ENCODE results near the gene APOB. TPM values are rescaled to one million over a fixed set of nuclear protein-coding genes. Genes with fewer than 3 reads are reported as not detected.

APOB gene
- polyA plus RNA-seq, 4 donors, result 14.1 to 1,089 (median 138) TPM

DNA sequence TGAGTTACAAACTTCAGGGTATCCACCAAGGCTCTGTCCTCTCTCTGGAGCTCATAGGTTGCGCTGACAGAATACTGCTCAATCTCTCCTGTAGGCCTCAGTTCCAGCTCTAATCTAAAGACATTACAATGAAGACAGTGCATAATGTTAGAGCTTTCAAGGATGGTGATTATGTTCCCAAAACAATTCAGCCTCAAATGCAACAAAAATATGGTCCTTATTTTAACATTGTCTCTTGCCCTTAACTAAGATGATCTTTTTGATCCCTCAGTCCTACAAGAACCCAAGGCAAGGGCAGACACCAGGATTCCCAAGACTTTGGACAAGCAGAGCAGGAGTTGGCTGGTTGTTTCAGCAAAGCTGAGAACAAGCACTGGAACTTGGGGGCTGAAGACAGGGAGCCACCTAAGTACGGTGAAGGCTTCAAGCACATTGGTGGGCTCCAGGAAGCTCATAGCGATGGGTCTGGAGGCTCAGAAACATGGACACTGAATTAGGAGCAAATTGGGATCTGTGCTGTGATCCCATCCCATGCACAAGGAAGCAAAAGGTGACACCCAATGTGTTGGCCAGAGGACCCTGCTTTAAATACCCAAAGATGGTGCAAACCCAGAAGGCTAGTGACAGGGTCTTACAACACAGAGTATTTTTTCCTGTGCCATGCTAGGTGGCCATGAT lies 24.7 kb downstream of the APOB start:
- H3K4me1 ChIP-seq (ENCODE audit: control insufficient read depth in 3 of 3, insufficient read depth in 2 of 3, low read depth in 1 of 3, low read length in 2 of 3), result no peaks in the 10 kb centered on the region
- H3K9me3 ChIP-seq (ENCODE audit: control insufficient read depth in 2 of 2, insufficient read depth in 1 of 2, low read depth in 1 of 2, low read length in 1 of 2), result no peaks in the 10 kb centered on the region
- no peak overlapping the region for H3K27ac ChIP-seq (ENCODE audit: low read depth in 1 of 3, low read length in 2 of 3)
- no peak overlapping the region for H3K4me3 ChIP-seq (ENCODE audit: low read depth in 1 of 3, low read length in 3 of 3)
- H3K27me3 ChIP-seq (ENCODE audit: control insufficient read depth in 3 of 3, insufficient read depth in 3 of 3, low read length in 3 of 3), result no peaks in the 10 kb centered on the region
- FAIRE-seq (no peak), DNase-seq (no peak)
- H3K36me3 ChIP-seq (ENCODE audit: control insufficient read depth in 3 of 3, insufficient read depth in 2 of 3, low read depth in 1 of 3, low read length in 3 of 3), result peaks cover 0 to 59% (median 57%) of the 10 kb centered on the region in 3 donors
- WGBS, 3 donors, result 92 to 98% (median 93%) methylated on average over 3 of the region's 3 CpGs

DNA sequence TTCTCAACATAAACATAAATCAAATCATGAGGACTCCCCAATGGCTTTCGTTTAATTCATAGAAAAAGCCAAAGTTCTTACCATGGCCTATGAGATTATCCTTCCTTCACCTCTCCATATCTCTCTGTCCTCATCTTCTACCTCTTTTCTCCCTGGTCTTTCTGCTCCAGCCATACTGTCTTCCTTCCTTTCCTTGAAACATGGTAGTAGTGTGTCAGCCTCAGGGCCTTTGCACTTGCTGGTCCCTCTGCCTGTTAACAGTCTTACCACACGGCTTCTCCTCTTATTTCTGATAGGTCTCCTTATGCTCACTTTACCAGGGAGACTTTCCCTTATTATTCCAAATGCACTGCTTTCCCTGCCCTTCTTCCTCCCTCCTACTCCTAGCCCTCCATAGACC lies 25.6 kb downstream of the APOB start:
- DNase-seq, result no peak

DNA sequence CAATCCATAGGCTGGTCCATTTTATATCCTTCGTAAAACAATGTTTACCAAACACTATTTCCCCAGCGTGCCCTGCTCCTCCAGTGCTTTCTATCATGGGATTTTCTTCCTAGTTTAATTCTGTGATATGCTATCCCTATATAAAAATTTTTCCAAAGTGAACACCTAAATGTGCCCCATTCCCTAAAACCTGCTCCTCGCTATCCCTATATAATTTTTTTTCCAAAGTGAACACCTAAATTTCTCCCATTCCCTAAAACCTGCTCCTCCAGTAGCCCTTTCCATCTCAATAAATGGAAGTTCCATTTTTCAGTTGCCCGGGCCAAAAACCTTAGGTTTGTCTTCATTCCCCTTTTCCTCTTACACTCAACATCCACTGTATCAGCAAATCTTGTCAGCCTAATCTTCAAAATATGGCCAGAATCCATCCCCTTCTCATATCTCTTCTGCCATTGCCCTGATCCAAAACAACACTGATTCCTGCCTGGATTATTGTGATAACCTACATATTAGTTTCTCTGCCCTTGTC lies 26.1 kb downstream of the APOB start:
- no peak overlapping the region for H3K4me3 ChIP-seq (ENCODE audit: low read depth in 1 of 3, low read length in 3 of 3)
- H3K9me3 ChIP-seq (ENCODE audit: control insufficient read depth in 2 of 2, insufficient read depth in 1 of 2, low read depth in 1 of 2, low read length in 1 of 2), result peaks cover 0 to 8% of the 10 kb centered on the region in 2 donors
- H3K27me3 ChIP-seq (ENCODE audit: control insufficient read depth in 3 of 3, insufficient read depth in 3 of 3, low read length in 3 of 3), result no peaks in the 10 kb centered on the region
- FAIRE-seq, result no peak
- peaks cover 0 to 65% (median 61%) of the 10 kb centered on the region in 3 donors for H3K36me3 ChIP-seq (ENCODE audit: control insufficient read depth in 3 of 3, insufficient read depth in 2 of 3, low read depth in 1 of 3, low read length in 3 of 3)
- no peaks in the 10 kb centered on the region for H3K4me1 ChIP-seq (ENCODE audit: control insufficient read depth in 3 of 3, insufficient read depth in 2 of 3, low read depth in 1 of 3, low read length in 2 of 3)
- no peak overlapping the region for H3K27ac ChIP-seq (ENCODE audit: low read depth in 1 of 3, low read length in 2 of 3)
- WGBS, 3 donors, result 88 to 94% (median 91%) methylated on average over 4 of the region's 4 CpGs
- no peak for DNase-seq

More for the DNA sequence above, 25.6 kb downstream of the APOB start:
- Histone ChIP-seq H3K4me1 (ENCODE audit: control insufficient read depth in 3 of 3, insufficient read depth in 2 of 3, low read depth in 1 of 3, low read length in 2 of 3) (no peaks in the 10 kb centered on the region), H3K36me3 (ENCODE audit: control insufficient read depth in 3 of 3, insufficient read depth in 2 of 3, low read depth in 1 of 3, low read length in 3 of 3) (peaks cover 0 to 63% (median 57%) of the 10 kb centered on the region in 3 donors), H3K27me3 (ENCODE audit: control insufficient read depth in 3 of 3, insufficient read depth in 3 of 3, low read length in 3 of 3) (no peaks in the 10 kb centered on the region), H3K4me3 (ENCODE audit: low read depth in 1 of 3, low read length in 3 of 3) (no peak overlapping the region), H3K27ac (ENCODE audit: low read depth in 1 of 3, low read length in 2 of 3) (no peak overlapping the region), H3K9me3 (ENCODE audit: control insufficient read depth in 2 of 2, insufficient read depth in 1 of 2, low read depth in 1 of 2, low read length in 1 of 2) (peaks cover 0 to 3% of the 10 kb centered on the region in 2 donors)
- WGBS, 3 donors, result 84 to 92% (median 91%) methylated on average over 2 of the region's 2 CpGs
- FAIRE-seq, result no peak

DNA sequence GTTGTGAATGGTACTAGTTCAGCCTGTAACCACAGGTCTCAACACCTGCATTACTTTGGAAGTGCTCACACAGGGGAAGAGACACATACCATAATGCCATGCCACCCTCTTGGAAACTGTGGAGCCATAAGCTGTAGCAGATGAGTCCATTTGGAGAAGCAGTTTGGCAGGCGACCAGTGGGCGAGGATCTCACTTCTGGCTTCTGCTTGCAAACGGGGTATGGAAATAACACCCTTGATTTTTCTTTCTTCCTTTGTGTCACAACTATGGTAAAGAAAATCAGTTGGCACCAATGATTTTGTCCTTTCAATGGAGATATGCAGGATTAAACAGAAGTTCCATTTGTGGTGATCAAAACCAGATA lies 28.6 kb downstream of the APOB start:
- WGBS, 3 donors, result 88 to 92% (median 89%) methylated on average over 3 of the region's 3 CpGs
- FAIRE-seq (no peak), DNase-seq (no peak)
- H3K27me3 ChIP-seq (ENCODE audit: control insufficient read depth in 3 of 3, insufficient read depth in 3 of 3, low read length in 3 of 3), result no peaks in the 10 kb centered on the region
- no peak overlapping the region for H3K4me3 ChIP-seq (ENCODE audit: low read depth in 1 of 3, low read length in 3 of 3)
- no peaks in the 10 kb centered on the region for H3K4me1 ChIP-seq (ENCODE audit: control insufficient read depth in 3 of 3, insufficient read depth in 2 of 3, low read depth in 1 of 3, low read length in 2 of 3)
- H3K9me3 ChIP-seq (ENCODE audit: control insufficient read depth in 2 of 2, insufficient read depth in 1 of 2, low read depth in 1 of 2, low read length in 1 of 2), result peaks cover 0 to 27% of the 10 kb centered on the region in 2 donors
- peaks cover 0 to 65% (median 59%) of the 10 kb centered on the region in 3 donors for H3K36me3 ChIP-seq (ENCODE audit: control insufficient read depth in 3 of 3, insufficient read depth in 2 of 3, low read depth in 1 of 3, low read length in 3 of 3)
- H3K27ac ChIP-seq (ENCODE audit: low read depth in 1 of 3, low read length in 2 of 3), result no peak overlapping the region

DNA sequence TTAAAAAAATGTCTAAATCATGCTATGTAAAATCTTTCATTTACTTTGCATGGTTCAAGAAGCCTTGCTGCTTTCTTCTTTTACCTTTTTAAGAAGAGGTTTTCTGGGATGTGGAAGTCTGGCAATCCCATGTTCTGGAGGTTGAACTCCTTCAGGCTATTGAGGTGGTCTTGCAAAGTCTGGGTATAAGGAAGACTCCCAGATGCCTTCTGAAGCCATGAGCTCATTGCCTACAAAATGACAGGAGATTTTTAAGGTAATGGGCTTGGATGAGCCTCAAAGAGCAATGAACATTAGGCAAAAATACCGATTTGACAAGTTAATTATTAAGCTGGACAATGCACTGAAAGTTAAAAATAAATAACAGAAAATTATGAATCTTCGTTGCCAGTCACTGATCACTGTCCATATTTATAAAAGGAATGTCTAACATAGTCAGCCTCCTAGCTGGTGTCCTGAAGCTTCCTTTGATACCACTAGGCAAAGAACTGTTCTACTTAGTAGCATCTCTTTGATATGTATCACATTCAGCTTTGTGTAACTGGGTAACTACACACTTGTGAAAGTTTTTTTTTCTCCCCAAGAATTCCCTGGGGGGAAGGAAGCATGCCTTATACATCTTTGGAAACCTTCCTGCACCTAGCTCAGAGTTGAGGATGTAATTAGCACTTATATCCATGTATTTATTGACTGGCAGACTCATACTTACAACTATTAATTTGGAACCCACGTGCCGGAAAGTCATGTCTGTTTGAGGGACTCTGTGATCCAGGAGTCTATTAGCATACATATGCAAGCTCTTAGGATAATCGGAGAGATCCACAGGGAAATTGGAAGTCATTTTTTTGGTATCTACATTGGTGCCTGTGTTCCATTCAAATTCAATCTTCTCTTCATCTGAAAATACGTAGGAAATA lies 29.3 kb downstream of the APOB start:
- Histone ChIP-seq H3K36me3 (ENCODE audit: control insufficient read depth in 3 of 3, insufficient read depth in 2 of 3, low read depth in 1 of 3, low read length in 3 of 3) (peaks cover 0 to 58% (median 55%) of the 10 kb centered on the region in 3 donors), H3K9me3 (ENCODE audit: control insufficient read depth in 2 of 2, insufficient read depth in 1 of 2, low read depth in 1 of 2, low read length in 1 of 2) (peaks cover 0 to 28% of the 10 kb centered on the region in 2 donors), H3K4me3 (ENCODE audit: low read depth in 1 of 3, low read length in 3 of 3) (no peak overlapping the region), H3K4me1 (ENCODE audit: control insufficient read depth in 3 of 3, insufficient read depth in 2 of 3, low read depth in 1 of 3, low read length in 2 of 3) (no peaks in the 10 kb centered on the region), H3K27ac (ENCODE audit: low read depth in 1 of 3, low read length in 2 of 3) (no peak overlapping the region), H3K27me3 (ENCODE audit: control insufficient read depth in 3 of 3, insufficient read depth in 3 of 3, low read length in 3 of 3) (no peaks in the 10 kb centered on the region)
- WGBS, 3 donors, result 81 to 87% (median 85%) methylated on average over 6 of the region's 6 CpGs
- FAIRE-seq (no peak), DNase-seq (no peak)

DNA sequence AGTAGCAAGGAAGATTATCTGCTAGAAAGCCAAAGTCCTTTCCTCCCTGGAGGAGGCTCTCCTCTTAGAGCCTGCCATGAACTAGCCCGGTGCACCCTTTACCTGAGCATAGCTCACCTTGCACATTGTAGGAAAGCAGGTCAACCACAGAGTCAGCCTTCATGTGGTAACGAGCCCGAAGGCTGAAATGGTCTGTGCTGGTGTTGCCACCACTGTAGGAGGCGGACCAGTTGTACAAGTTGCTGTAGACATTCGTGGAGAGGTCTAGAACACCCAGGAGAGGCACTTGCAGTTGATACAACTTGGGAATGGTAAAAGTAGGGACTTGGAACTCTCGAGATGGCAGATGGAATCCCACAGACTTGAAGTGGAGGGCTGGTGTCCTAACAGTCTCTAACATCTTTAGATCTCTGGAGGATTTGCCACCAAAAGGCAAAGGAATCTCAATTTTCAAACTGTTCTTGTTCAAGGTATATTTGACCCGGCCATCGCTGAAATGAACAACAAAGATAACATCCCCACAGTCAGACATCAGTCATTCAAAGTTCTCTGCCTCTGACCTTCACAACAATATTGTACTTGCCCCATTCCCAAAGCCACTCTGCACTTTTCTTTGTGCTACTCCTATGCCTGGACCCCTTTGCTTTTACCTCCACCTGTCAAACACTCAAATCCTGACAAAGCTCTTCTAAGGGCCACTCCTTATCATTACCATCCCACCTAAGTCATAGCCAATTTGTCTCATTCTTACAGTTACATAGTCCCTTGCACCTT lies 30.6 kb downstream of the APOB start:
- H3K36me3 ChIP-seq (ENCODE audit: control insufficient read depth in 3 of 3, insufficient read depth in 2 of 3, low read depth in 1 of 3, low read length in 3 of 3), result peaks cover 0 to 56% (median 41%) of the 10 kb centered on the region in 3 donors
- H3K9me3 ChIP-seq (ENCODE audit: control insufficient read depth in 2 of 2, insufficient read depth in 1 of 2, low read depth in 1 of 2, low read length in 1 of 2), result peaks cover 0 to 40% of the 10 kb centered on the region in 2 donors
- 77 to 84% (median 83%) methylated on average over 8 of the region's 8 CpGs for WGBS, 3 donors
- no peak overlapping the region for H3K27ac ChIP-seq (ENCODE audit: low read depth in 1 of 3, low read length in 2 of 3)
- H3K4me3 ChIP-seq (ENCODE audit: low read depth in 1 of 3, low read length in 3 of 3), result no peak overlapping the region
- H3K4me1 ChIP-seq (ENCODE audit: control insufficient read depth in 3 of 3, insufficient read depth in 2 of 3, low read depth in 1 of 3, low read length in 2 of 3), result no peaks in the 10 kb centered on the region
- FAIRE-seq, result no peak
- no peaks in the 10 kb centered on the region for H3K27me3 ChIP-seq (ENCODE audit: control insufficient read depth in 3 of 3, insufficient read depth in 3 of 3, low read length in 3 of 3)
- no peak for DNase-seq

DNA sequence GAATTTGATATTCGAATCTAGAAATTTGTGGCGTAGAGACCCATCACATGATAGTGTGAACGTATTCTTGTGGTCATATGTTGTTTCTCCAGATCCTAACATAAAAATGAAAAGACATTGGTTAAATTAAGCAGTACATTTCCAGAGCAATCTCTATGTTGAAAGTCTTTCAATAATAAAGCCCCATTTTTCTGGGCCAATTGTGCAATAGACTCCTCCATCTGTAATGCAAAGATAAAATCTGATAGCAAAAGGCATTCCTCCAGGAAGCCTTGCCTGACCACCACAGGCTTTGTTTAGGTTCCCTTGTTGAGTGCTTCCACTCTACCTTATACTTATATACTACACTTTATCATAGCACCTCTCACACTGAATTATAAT lies 31.3 kb downstream of the APOB start:
- Histone ChIP-seq H3K9me3 (ENCODE audit: control insufficient read depth in 2 of 2, insufficient read depth in 1 of 2, low read depth in 1 of 2, low read length in 1 of 2) (peaks cover 0 to 46% of the 10 kb centered on the region in 2 donors), H3K4me1 (ENCODE audit: control insufficient read depth in 3 of 3, insufficient read depth in 2 of 3, low read depth in 1 of 3, low read length in 2 of 3) (no peaks in the 10 kb centered on the region), H3K4me3 (ENCODE audit: low read depth in 1 of 3, low read length in 3 of 3) (no peak overlapping the region), H3K27me3 (ENCODE audit: control insufficient read depth in 3 of 3, insufficient read depth in 3 of 3, low read length in 3 of 3) (no peaks in the 10 kb centered on the region), H3K36me3 (ENCODE audit: control insufficient read depth in 3 of 3, insufficient read depth in 2 of 3, low read depth in 1 of 3, low read length in 3 of 3) (peaks cover 0 to 52% (median 39%) of the 10 kb centered on the region in 3 donors), H3K27ac (ENCODE audit: low read depth in 1 of 3, low read length in 2 of 3) (no peak overlapping the region)
- WGBS, 3 donors, result 86 to 90% (median 90%) methylated on average over 3 of the region's 3 CpGs
- no peak for FAIRE-seq
- DNase-seq, result no peak
